Activated T-cell treated with anti-CD3 and anti-CD28 coated beads for 48 hours (primary cell): ENCODE measurements around the gene CRY2.
A peak's percentile ranks its signal among the peaks of the same experiment; 100 is the strongest.
"Not testable (repeated sequence)": the region's sequence is repeated elsewhere in the genome, so short reads cannot be mapped to it uniquely, and the experiment has no call there.

Source experiments
- DNase-seq: peaks from one replicate; pipeline ENCODE4 v3.0.0-alpha.2; 2020; ENCODE audit warnings: low read depth

CRY2 gene

GRCh38 chr11:45811571-45812290 is 35.5 kb upstream of the CRY2 start:
- DNase-seq: no peak

- DNase-seq: no peak
These were observed 34.4 kb upstream of the CRY2 start for GRCh38 chr11:45812581-45813548.

DNA sequence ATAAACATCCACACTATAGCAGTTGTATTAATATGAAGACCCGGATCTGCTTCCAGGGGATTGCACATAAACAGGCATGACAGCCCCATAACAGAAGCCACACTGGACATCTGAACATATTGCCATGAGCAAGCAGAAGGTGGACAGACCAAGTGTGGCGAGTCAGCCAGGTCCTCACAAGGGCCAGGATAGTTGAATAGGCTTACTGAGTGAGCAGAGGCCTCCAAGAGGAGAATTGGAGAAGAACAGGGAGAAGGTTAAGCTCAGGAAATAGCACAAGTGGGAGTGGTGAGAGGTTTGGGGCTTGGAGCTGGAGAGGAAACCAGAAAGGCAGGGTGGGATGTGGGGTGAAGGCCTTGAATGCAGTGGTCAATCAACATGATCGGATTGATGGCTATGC is 31.5 kb upstream of the CRY2 start:
- DNase-seq: no peak

DNA sequence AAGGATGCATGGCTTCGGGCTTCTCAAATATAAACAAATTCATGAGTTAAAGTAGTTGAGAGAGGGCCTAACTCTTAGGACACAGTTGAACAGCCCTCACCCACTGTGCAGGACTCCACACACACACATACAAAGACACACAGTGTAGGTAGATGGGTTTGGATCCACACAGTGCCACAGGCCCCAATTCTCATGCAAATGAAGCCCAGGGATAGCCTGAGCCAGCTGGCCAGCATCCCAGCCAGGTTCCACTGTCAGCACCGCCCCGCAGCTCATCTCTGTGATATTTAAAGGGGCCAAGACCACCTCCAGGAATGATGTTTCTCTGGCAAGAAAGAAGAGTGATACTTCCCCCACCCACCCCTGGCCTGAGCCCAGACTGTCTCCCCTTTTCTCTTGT is 30.7 kb upstream of the CRY2 start:
- DNase-seq: no peak

DNA sequence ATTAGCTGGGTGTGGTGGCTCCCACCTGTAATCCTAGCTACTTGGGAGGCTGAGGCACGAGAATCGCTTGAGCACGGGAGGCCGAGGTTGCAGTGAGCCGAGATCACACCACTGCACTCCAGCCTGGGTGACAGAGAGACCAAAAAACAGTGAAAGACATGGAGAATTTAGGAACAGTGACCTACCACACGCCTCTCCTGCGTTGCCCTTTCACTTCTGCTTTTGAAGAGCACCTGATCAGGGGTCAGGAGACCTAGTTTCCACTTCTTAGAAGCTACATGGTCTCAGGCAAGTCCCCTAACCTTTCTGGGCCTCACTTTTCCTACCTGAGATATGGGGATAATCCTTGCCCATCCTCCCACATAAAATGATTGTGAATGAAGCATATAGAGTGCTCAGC is 30.1 kb upstream of the CRY2 start:
- no peak for DNase-seq

- DNase-seq: no peak
These were observed 28.2 kb upstream of the CRY2 start for GRCh38 chr11:45818961-45819605.

GRCh38 chr11:45820211-45820857 is 26.9 kb upstream of the CRY2 start:
- no peak for DNase-seq

DNA sequence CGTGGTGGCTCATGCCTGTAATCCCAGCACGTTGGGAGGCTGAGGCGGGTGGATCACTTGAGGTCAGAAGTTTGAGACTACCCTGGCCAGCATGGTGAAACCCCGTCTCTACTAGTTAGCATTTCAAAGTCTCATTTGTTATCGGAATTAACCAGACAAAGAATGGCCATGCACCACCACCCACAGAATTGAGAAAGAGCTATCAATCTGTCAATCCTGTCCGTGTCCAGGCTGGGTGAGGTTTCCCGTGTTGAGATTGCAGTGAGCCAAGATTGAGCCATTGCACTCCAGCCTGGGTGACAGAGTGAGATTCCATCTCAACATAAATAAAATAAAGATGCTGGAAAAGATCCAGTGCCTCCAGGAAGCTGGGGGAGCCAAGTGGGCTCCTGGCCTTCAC is 20.8 kb upstream of the CRY2 start:
- DNase-seq: not testable (repeated sequence)

DNA sequence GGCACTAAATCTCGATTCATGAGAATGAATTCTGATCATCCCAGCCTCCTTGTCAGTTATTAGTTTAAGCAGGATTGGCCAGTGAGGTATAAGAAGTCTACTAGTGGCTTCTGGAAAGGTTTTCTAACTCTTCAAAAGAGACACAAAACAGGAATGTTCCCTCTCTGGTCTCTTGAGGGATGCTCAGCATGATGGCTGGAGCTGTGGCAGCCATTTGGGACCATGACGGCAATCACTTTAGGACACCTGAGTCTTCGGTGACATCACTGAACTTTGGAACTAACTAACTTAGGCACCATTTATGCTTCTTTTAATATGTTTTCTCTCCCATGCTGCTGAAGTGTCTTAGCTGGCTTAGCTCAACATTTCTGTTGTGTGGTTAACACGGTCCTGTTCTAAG is 20.2 kb upstream of the CRY2 start:
- DNase-seq: no peak

- DNase-seq: no peak
These were observed 18.3 kb upstream of the CRY2 start for GRCh38 chr11:45828996-45829395.

GRCh38 chr11:45830596-45830995 is 16.7 kb upstream of the CRY2 start:
- DNase-seq: no peak

GRCh38 chr11:45832811-45833441 is 14.3 kb upstream of the CRY2 start:
- no peak for DNase-seq

GRCh38 chr11:45833761-45834160 is 13.5 kb upstream of the CRY2 start:
- DNase-seq: no peak

- no peak for DNase-seq
These were observed 12.9 kb upstream of the CRY2 start for GRCh38 chr11:45834298-45834756.

GRCh38 chr11:45839204-45839603 is 8.1 kb upstream of the CRY2 start:
- DNase-seq: no peak

DNA sequence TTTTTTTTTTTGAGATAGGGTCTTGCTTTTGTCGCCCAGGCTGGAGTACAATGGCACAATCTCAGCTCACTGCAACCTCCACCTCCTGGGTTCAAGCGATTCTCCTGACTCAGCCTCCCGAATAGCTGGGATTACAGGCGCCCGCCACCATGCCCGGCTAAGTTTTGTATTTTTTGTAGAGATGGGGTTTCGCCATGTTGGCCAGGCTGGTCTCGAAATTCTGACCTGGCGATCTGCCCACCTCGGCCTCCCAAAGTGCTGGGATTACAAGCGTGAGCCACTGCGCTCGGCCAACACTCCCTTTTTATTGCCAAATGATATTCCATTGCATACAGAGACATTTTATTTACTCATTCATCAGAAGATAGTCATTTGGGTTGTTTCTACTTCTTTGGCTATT is 7.0 kb upstream of the CRY2 start:
- DNase-seq: not testable (repeated sequence)

DNA sequence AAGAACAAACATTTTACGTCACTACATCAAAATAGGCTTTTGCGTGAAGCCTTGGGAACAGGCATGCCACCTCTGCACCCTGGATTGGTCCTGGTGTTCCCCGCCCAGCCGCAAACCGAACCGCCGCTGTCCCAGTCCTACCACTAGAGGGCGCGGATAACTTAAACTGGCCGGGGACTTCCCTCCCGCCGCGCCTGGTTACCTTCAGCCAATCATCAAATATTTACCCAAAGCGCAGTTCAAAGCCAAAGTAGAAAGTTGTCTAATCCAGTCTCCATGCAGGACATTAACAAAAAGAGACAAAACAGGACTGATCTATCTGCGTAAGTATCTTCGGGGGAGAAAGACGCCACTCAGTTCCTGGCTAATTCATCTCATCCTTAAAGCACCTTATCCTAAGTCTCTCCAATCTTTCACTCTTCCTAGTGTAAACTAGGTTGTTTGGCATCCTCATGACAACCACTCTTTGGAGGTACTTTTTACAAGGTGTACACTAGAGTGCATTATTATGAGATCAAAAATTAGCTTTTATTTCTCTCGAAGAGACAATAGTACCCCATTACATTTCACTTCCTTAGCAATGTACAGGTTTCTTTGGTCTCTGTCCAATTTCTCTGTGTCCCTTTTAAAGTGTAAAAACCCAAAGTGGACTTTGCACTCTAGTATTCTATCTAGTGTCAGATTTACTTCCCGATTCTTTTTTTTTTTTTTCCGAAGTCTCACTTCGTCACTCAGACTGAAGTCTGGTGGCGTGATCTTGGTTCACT is 3.9 kb upstream of the CRY2 start:
- peak; percentile 77 for DNase-seq

- no peak for DNase-seq
These were observed 2.3 kb upstream of the CRY2 start for GRCh38 chr11:45844822-45845578.

DNA sequence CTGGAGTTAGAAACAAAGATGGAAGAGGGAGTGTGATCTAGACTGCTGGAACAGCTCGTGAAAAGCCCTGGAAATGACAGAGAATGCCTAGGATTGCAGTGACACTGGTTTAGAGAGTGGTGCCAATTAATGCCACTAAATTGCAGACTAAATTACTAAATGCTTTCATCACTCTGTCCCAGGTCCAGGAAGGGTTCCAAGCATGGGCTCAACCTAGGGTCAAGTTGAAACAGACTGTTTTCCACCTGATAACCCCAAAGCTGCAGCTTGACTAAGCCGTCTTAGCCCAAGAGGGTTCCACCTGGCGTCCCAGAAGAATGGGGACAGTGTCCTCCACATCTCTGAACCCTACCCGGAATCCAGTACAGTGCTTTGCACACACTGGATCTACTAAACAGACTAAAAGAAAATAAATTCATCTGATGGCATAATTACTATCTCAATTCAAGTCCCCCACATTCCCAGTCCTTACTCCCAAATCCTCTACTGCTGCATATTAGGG is 1.1 kb upstream of the CRY2 start:
- DNase-seq: no peak

DNA sequence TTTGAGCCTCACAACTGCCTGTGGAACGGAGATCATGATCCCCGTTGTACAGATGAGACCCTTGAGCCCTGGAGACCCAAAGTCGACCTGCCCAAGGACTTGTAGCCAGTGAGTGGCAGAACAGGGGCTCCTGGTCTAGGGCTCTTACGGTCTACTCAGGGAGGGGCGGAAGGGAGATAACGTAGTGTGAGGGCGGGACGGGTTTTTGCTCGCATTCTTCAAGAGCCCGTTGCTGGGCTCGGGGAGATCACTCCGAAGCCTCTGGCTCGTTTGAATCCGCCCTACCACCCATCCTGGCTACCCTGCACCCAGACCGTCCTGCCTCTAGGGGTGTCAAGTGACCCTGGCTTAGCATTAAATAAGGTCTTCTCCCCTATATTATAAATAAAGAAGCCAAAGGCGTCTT is 639 bp downstream of the CRY2 start:
- DNase-seq: peak; percentile 23
